B cell (primary cell): ENCODE data around the gene XNDC1N. TPM values are rescaled to one million over a fixed set of nuclear protein-coding genes. Genes with fewer than 3 reads are reported as not detected.

Experiments used
- ATAC-seq: fragments of 200-7000 bp; cut with Tn5 transposase; one replicate; pipeline ENCODE4 v1.10.0; 2021; ENCODE audit warnings: low read depth, mild to moderate bottlenecking, moderate number of reproducible peaks, moderate library complexity
- CTCF ChIA-PET: fragments of 350-600 bp; sonication (Branson Sonifier 250); formaldehyde crosslinking; loops from one replicate; lab custom pipeline; 2021; ENCODE audit warnings: antibody characterized with exemption, inconsistent platforms; lab: Charles Lee
- POLR2A ChIA-PET: fragments of 350-600 bp; sonication (Branson Sonifier 250); formaldehyde crosslinking; loops from one replicate; lab custom pipeline; 2021; ENCODE audit warnings: antibody characterized with exemption; lab: Charles Lee
- DNase-seq: peaks from one replicate; pipeline ENCODE4 v3.0.0; 2013
- H2AFZ ChIP-seq: 2 replicates; pipeline ENCODE4 v1.6.1; 2012; ENCODE audit warnings: mild to moderate bottlenecking, low read depth, low read length; ENCODE audit not compliant: insufficient read depth, poor library complexity, severe bottlenecking
- H3K27ac ChIP-seq, 2 donors: 1 replicate in 1 of 2; 2 replicates in 1 of 2; pipeline ENCODE4 v1.5.1; 2012 to 2013; ENCODE audit warnings: low read length in 2 of 2, mild to moderate bottlenecking in 2 of 2, moderate library complexity in 1 of 2
- H3K27me3 ChIP-seq, 4 experiments: fragments of 200-600 bp in 1 of 4; sonication (generic) in 1 of 4; replicated peaks in 1 of 4; 1 replicate in 2 of 4; 2 replicates in 2 of 4; pipeline versions ENCODE4 v1.6.1 to v1.7.0; 2013 to 2016; ENCODE audit warnings: low read length in 3 of 4, mild to moderate bottlenecking in 2 of 4, mixed read lengths in 1 of 4, moderate library complexity in 1 of 4; ENCODE audit not compliant: insufficient read depth in 4 of 4, control insufficient read depth in 3 of 4; ENCODE audit errors: control extremely low read depth in 1 of 4
- H3K36me3 ChIP-seq, 2 experiments: replicated peaks in 1 of 2; 1 replicate in 1 of 2; 2 replicates in 1 of 2; pipeline versions ENCODE4 v1.6.1 to v1.7.1; 2013; ENCODE audit warnings: low read length in 1 of 2; ENCODE audit not compliant: insufficient read depth in 2 of 2, control insufficient read depth in 1 of 2; ENCODE audit errors: control extremely low read depth in 1 of 2, extremely low read depth in 1 of 2
- H3K4me1 ChIP-seq, 2 donors: fragments of 200-600 bp in 1 of 2; sonication (generic) in 1 of 2; 1 replicate in 1 of 2; 2 replicates in 1 of 2; pipeline versions ENCODE4 v1.5.1 to v1.6.1; 2013 to 2017; ENCODE audit warnings: low read length in 2 of 2; ENCODE audit not compliant: control insufficient read depth in 2 of 2, insufficient read depth in 2 of 2
- H3K4me2 ChIP-seq: replicated peaks from 2 replicates; pipeline ENCODE3; 2012; ENCODE audit warnings: mild to moderate bottlenecking, low read depth, low read length; ENCODE audit not compliant: poor library complexity, severe bottlenecking
- H3K4me3 ChIP-seq, 5 experiments: fragments of 200-600 bp in 1 of 5; sonication (generic) in 1 of 5; 1 replicate in 3 of 5; 2 replicates in 2 of 5; pipeline versions ENCODE4 v1.5.1 to v1.7.0; 2011 to 2016; ENCODE audit warnings: low read length in 4 of 5, mild to moderate bottlenecking in 4 of 5, low read depth in 2 of 5, control low read depth in 1 of 5, moderate library complexity in 1 of 5; ENCODE audit not compliant: insufficient read depth in 1 of 5; ENCODE audit errors: control extremely low read depth in 1 of 5, extremely low read depth in 1 of 5
- H3K79me2 ChIP-seq: fragments of 200-600 bp; sonication (generic); one replicate; pipeline ENCODE4 v1.6.0; 2016; ENCODE audit warnings: low read length; ENCODE audit not compliant: control insufficient read depth, insufficient read depth
- H3K9ac ChIP-seq: fragments of 200-600 bp; sonication (generic); 2 replicates; pipeline ENCODE4 v1.6.1; 2017; ENCODE audit warnings: mild to moderate bottlenecking, low read length, moderate library complexity
- H3K9me3 ChIP-seq, 3 donors: one replicate each; pipeline versions ENCODE4 v1.6.1 to v1.7.1; 2013; ENCODE audit warnings: low read length in 2 of 3; ENCODE audit not compliant: control insufficient read depth in 2 of 3, insufficient read depth in 1 of 3; ENCODE audit errors: control extremely low read depth in 1 of 3
- H4K20me1 ChIP-seq: 2 replicates; pipeline ENCODE4 v1.6.0; 2012; ENCODE audit warnings: mild to moderate bottlenecking, low read length; ENCODE audit not compliant: insufficient read depth, control insufficient read depth, poor library complexity, severe bottlenecking
- H3K27ac Mint-ChIP-seq: one replicate; pipeline ENCODE4 v1.8.0; 2021; ENCODE audit warnings: mixed read lengths
- H3K27me3 Mint-ChIP-seq: one replicate; pipeline ENCODE4 v1.8.0; 2021; ENCODE audit warnings: mixed read lengths
- H3K4me1 Mint-ChIP-seq: one replicate; pipeline ENCODE4 v1.8.0; 2021; ENCODE audit warnings: mixed read lengths
- H3K4me3 Mint-ChIP-seq: one replicate; pipeline ENCODE4 v1.8.0; 2021; ENCODE audit warnings: mixed read lengths
- H3K9me3 Mint-ChIP-seq: one replicate; pipeline ENCODE4 v1.8.0; 2022; ENCODE audit warnings: mixed read lengths; ENCODE audit not compliant: insufficient read depth
- CTCF ChIP-seq: fragments of 200-600 bp; IDR thresholded peaks from one replicate; pipeline ENCODE4 v1.8.0; 2022; ENCODE audit warnings: antibody characterized with exemption, mild to moderate bottlenecking
- EZH2 ChIP-seq: IDR thresholded peaks from 2 replicates; pipeline ENCODE4 v1.6.1; 2012; ENCODE audit warnings: borderline replicate concordance, low read depth, mild to moderate bottlenecking, moderate library complexity, low read length; ENCODE audit not compliant: insufficient read depth, poor library complexity, severe bottlenecking
- WGBS: methylation state at CpG from one replicate; pipeline ENCODE4 v1.1.5; 2013; ENCODE audit warnings: missing lambda C conversion rate; ENCODE audit not compliant: insufficient coverage; 5-methylcytosine and 5-hydroxymethylcytosine counted together
- intact Hi-C: fragments of 100-400 bp; cut with micrococcal nuclease; formaldehyde crosslinking; loops from one replicate; pipeline ENCODE4 v1.10.0; 2022
- polyA plus RNA-seq: library from polyadenylated mRNA; depleted of rRNA; stranded (reverse); fragments of >200 nt; gene quantifications from 2 replicates; pipeline ENCODE4 v1.2.3, GENCODE V29; 2012
- total RNA-seq, 2 donors: library from RNA; stranded (reverse); fragments of 120-200 nt in 1 of 2; gene quantifications; 1 replicate in 1 of 2; 2 replicates in 1 of 2; pipeline versions ENCODE4 v1.2.3 to v1.2.4, GENCODE V29; 2013 to 2022

The XNDC1N gene
- total and polyA plus RNA-seq, 2 donors (not counting 1 experiment from before 2014, with no cell fraction given): 5.8 to 34.2 TPM

- H4K20me1 ChIP-seq: no peaks in the 10 kb centered on the region
- peaks cover 35 to 46% of the 10 kb centered on the region in 2 donors for H3K4me1 ChIP-seq
- under 1% methylated on average over 30 of the region's 32 CpGs for WGBS
- peak within 1 kb of the TSS; percentile 90 for H3K4me2 ChIP-seq
- H3K79me2 ChIP-seq: peaks cover 72% of the 10 kb centered on the region
- no peaks in the 10 kb centered on the region for H3K9me3 Mint-ChIP-seq
- ChIA-PET CTCF (interaction anchor here (1.1 to 2.3 kb wide), 7 partner anchors 49 to 295 kb away, joined by 3 to 11 read pairs (median 4); no protein-coding TSS in a partner anchor), POLR2A (interaction anchor here (0.6 to 1.7 kb wide), 6 partner anchors 13 to 112 kb away, joined by 3 to 5 read pairs (median 4); partner anchors contain the start of gene IL18BP)
- no peaks in the 10 kb centered on the region for H3K27me3 Mint-ChIP-seq
- ATAC-seq (peak; percentile 91), DNase-seq (peak; percentile 97)
- peak within 1 kb of the TSS; percentile 89 to 100 (median 99) for H3K4me3 ChIP-seq
- no peaks in the 10 kb centered on the region for H3K9me3 ChIP-seq
- peak within 1 kb of the TSS; percentile 89 for H3K9ac ChIP-seq
- H3K4me3 Mint-ChIP-seq: peak within 1 kb of the TSS; percentile 96
- H3K27ac Mint-ChIP-seq: peak within 1 kb of the TSS; percentile 98
- peak within 1 kb of the TSS; percentile 92 to 93 for H3K27ac ChIP-seq
- TF ChIP-seq EZH2 (peak; percentile 76), CTCF (no peak)
- peaks cover 0 to 5% of the 10 kb centered on the region in 2 experiments for H3K36me3 ChIP-seq
- peaks cover 59% of the 10 kb centered on the region for H3K4me1 Mint-ChIP-seq
- peak within 1 kb of the TSS; percentile 99 for H2AFZ ChIP-seq
- no peaks in the 10 kb centered on the region for H3K27me3 ChIP-seq
- intact Hi-C loops: loop anchor here (1.0 to 5.0 kb wide), 6 partner anchors 48 to 505 kb away; partner anchors contain the start of genes CLPB, LAMTOR1, LRRC51 and NUMA1
Observed at GRCh38 chr11:71928737-71929443, 496 bp upstream of the XNDC1N start, which contains the start of gene RNF121. Gene RNF121, plus strand, starts transcription at chr11:71929046. Its CDS starts 16 bp downstream, at chr11:71929062.

GRCh38 chr11:71917646-71918140 lies 10.7 kb downstream of the XNDC1N start:
- no peak for ATAC-seq

More at GRCh38 chr11:71917646-71918140, 10.7 kb downstream of the XNDC1N start:
- no peaks in the 10 kb centered on the region for H3K27me3 ChIP-seq
- CTCF ChIA-PET: no interaction called here
- Mint-ChIP-seq H3K4me3 (no peak overlapping the region), H3K9me3 (no peaks in the 10 kb centered on the region), H3K4me1 (no peaks in the 10 kb centered on the region), H3K27ac (no peak overlapping the region), H3K27me3 (no peaks in the 10 kb centered on the region)
- H3K36me3 ChIP-seq: peaks cover 11 to 40% of the 10 kb centered on the region in 2 experiments
- H3K79me2 ChIP-seq: peaks cover 11% of the 10 kb centered on the region
- H3K9me3 ChIP-seq: no peaks in the 10 kb centered on the region
- no peak overlapping the region for H3K4me3 ChIP-seq
- no peak overlapping the region for H2AFZ ChIP-seq
- H4K20me1 ChIP-seq: no peaks in the 10 kb centered on the region
- 98% methylated on average over 6 of the region's 9 CpGs for WGBS
- no peak overlapping the region for H3K9ac ChIP-seq
- POLR2A ChIA-PET: no interaction called here
- no peak overlapping the region for H3K27ac ChIP-seq
- TF ChIP-seq CTCF (no peak), EZH2 (no peak)
- DNase-seq: no peak
- no peaks in the 10 kb centered on the region for H3K4me1 ChIP-seq
- intact Hi-C loops: no loop called here
- H3K4me2 ChIP-seq: no peak overlapping the region
